Ovary (tissue), 1 donor: ENCODE data around the gene COL8A1.

Experiments used
- EP300 ChIP-seq: sonication (generic); formaldehyde crosslinking; IDR thresholded peaks from one replicate; pipeline ENCODE4 v1.6.1; 2017; ENCODE audit warnings: antibody characterized with exemption
- POLR2A ChIP-seq: fragments of 450-650 bp; IDR thresholded peaks from one replicate; pipeline ENCODE4 v1.6.1; 2017; ENCODE audit warnings: antibody characterized with exemption, mild to moderate bottlenecking, moderate library complexity

DNA sequence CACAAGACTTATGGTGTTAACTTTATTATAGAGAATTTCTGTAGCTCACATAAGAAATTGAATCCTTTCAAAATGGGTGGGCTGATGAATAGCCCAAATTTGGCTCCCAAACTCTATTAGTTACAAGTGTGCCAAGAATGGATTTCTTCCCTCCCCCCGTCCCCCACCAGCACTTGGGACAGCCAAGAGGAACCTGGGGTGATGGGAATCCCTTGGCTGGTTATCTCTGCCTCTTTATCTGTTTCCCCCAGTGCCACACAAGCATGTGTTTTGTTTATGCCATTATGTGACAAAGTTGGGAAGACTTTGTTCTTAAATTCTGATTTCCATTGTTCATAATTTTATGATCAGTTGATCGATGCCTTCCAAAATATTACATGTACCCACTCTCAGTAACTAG lies 207.6 kb downstream of the COL8A1 start:
- TF ChIP-seq EP300 = no peak
- TF ChIP-seq POLR2A = no peak
